Measurements from ENCODE around the gene ADAMTS2.

The ADAMTS2 gene

DNA sequence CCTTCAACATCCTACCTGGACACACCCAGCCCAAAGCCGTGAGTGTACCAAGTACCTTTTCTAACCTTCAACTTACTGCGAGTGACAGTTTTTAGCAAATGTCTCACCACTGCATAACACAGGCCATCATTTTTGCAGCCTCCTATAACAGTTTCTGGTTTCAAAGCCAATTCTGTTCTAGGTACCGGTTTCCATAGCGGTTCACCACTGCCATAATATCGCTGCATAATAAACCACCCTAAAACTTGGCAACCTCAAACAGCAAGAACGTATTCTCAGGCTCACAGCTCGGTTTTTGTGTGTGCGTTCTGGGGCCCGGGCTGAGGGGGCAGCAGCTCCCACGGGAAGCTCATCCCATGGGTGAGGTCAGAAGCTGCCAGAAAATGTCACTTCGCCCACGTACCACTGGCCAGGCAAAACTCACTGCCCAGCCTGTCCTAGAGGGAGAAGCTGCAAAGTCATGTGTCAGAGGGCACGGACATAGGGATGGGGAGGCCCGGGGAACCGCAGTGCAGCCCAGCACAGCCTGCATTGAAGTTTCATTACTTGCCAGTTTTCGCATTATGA is 15.9 kb upstream of the ADAMTS2 start:
- no peak for TF ChIP-seq ZFX (IDR thresholded peaks at IDR 0.05)
- TF ChIP-seq, protein P1, sequence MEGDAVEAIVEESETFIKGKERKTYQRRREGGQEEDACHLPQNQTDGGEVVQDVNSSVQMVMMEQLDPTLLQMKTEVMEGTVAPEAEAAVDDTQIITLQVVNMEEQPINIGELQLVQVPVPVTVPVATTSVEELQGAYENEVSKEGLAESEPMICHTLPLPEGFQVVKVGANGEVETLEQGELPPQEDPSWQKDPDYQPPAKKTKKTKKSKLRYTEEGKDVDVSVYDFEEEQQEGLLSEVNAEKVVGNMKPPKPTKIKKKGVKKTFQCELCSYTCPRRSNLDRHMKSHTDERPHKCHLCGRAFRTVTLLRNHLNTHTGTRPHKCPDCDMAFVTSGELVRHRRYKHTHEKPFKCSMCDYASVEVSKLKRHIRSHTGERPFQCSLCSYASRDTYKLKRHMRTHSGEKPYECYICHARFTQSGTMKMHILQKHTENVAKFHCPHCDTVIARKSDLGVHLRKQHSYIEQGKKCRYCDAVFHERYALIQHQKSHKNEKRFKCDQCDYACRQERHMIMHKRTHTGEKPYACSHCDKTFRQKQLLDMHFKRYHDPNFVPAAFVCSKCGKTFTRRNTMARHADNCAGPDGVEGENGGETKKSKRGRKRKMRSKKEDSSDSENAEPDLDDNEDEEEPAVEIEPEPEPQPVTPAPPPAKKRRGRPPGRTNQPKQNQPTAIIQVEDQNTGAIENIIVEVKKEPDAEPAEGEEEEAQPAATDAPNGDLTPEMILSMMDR (conservative IDR thresholded peaks at IDR 0.05): no peak

DNA sequence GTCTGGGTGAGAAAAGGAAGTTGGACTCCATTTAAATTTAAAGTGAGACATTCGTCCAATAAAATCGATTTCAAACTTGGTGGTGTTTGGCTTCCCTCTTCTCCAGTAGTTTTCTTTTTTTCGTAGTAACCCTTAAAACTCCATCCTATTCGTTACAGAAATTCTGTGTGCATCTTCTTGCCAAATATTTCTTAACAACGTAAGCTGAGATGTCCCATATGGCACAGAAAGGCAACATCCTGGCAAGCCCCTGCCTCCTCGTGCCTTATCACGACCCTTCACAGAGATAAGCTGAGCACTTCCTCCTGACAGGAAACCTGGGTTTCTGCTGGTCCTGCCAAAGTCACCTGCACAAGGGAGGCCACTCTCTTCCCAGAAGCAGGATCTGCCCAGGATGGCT is 11.8 kb upstream of the ADAMTS2 start:
- no peak overlapping the region for H3K27ac ChIP-seq
- no peak for TF ChIP-seq ZFX (IDR thresholded peaks at IDR 0.05)
- TF ChIP-seq, protein P1 (conservative IDR thresholded peaks at IDR 0.05): no peak

More for the DNA sequence above, 15.9 kb upstream of the ADAMTS2 start:
- no peak overlapping the region for H3K27ac ChIP-seq

DNA sequence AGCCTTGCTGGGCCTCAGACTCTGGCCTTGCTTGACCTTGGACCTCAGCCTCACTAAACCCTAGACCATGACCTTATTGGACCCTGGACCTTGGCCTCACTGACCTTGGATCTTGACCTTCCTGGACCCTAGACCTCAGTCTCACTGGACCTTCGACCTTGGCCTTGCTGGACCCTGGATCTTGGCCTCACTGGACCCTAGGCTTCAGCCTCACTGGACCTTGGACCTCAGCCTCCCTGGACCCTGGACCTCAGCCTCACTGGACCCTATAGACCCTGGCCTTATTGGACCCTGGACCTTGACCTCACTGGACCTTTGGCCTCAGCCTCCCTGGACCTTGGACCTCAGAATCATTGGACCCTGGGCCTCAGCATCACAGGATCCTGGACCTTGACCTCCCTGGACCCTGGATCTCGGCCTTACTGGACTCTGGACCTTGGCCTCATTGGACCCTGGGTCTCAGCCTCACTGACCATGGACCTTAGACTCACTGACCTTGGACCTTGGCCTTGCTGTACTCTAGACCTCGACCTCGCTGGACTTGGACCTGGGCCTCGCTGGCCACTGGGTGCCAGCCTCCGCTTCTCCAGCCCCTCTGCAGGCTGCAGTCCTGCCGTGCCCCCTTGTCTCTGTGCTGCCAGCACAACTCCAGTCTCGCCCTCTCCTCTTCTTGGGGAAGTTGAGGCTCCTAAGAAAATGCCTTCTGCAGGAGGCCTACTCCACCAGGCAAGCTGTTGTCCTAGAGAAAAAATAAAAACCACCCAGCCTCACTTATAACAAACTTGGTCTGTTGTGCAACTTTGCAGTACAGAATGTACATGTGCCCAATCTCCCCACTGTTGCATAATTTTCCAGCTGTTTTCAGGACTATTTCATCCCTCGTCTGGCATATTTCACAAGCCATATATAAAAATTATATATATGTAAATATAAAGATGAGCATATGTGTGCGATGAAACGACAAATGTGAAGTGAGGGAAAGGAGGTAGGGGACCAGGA is 11.0 kb upstream of the ADAMTS2 start:
- H3K27ac ChIP-seq: no peak overlapping the region
- TF ChIP-seq, protein P1 (conservative IDR thresholded peaks at IDR 0.05): no peak

DNA sequence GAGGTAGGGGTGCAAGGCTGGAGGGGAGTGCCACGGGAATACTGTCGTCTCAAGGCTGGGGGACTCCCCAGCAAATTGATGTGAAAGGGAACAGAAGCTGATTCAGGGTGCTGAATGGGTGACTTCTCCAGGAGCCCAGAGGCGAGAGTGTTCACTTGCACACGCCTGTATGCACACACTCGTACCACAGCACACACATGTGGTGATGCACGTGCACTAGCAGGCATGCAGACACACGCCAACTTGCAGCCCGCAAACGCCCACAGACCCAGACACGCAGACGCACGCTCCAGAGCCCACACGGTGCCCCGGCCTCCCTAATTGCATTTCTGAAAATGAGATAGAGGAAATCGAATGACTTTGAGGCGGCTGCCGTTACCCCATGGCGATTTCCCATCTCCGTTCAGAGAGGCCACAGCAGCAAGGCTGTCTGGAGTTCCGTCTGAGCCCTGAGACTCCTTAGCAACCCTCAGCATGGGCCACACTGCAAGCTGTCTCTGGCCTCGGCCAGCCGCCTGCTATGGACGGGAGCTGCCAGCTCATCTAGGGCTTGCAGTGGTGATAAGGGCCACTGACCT is 9.1 kb upstream of the ADAMTS2 start:
- TF ChIP-seq ZFX (IDR thresholded peaks at IDR 0.05): no peak
- TF ChIP-seq, protein P1 (conservative IDR thresholded peaks at IDR 0.05): no peak
- no peak overlapping the region for H3K27ac ChIP-seq

DNA sequence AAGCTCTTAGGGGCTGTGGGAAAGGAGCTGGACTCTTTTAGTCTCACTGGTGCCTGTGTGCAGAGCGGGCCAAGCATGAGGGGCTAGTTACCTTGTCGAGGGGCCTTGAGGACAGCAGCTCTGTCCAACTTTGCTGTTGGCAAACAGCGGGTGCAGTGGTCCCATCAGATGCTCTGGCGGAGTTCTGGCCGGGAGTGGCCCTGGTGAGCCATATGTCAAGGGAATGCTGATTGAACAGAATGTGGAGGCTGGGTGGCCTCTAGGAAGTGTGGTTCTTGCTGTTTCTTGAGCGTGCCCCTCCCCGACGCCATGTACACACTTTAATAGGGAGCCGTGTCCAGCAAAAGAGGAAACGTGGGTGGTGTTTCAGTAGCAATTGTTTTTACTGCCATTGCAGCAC is 3.6 kb upstream of the ADAMTS2 start:
- H3K27ac ChIP-seq: no peak overlapping the region
- TF ChIP-seq, protein P1 (conservative IDR thresholded peaks at IDR 0.05): no peak
- TF ChIP-seq ZFX (IDR thresholded peaks at IDR 0.05): no peak

DNA sequence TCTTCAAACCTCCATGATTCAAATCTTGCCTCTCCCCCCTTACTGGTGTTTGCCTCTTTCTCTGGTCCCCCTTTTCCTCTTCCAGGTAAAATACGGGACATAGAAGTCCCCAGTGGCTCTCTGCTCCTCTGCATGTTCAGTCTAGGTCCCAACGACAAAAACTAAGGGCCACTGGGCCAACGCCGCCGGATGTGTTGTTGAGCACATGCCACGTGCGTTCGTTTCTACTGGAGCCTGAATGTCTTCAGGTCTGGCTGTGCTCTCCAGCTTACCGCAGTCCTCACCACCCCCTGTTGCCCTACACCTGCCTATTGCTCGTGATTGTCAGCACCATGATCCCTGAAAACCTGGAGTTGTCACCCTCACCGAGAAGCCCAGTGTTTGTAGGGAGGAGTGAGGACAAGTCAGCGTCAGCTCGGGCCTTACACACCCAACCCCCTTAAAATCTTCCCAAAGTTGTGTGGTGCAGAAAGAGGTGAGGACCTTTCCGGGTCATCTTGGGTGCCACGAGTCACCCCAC is 2.8 kb upstream of the ADAMTS2 start:
- TF ChIP-seq, protein P1 (conservative IDR thresholded peaks at IDR 0.05): no peak
- no peak for TF ChIP-seq ZFX (IDR thresholded peaks at IDR 0.05)
- no peak overlapping the region for H3K27ac ChIP-seq

DNA sequence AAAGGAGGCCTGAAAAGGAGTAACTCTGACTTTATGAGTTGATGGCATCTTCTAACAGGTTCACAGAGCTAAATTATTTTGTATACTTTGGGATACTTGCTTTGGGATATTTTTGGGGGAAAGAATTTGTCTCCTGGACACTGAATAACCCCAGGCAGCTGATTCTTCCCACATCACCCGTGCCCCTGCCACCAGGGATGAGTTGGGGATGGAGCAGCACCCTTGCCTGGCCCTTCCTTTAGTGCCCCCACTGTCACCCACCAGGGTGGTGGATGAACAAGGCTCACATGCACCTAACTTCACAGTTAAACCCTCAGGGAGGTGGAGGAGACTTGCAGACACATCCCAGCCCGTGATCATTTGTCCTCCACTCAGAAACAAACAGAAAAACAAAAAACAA is 2.3 kb upstream of the ADAMTS2 start:
- no peak for TF ChIP-seq ZFX (IDR thresholded peaks at IDR 0.05)
- TF ChIP-seq, protein P1 (conservative IDR thresholded peaks at IDR 0.05): no peak
- no peak overlapping the region for H3K27ac ChIP-seq
